GM12864 (cell line): ENCODE results near the gene BLMH.

Experiments used
- DNase-seq: peaks from one replicate; pipeline ENCODE4 v3.0.0-alpha.2; 2011; ENCODE audit warnings: low read depth
- H3K4me3 ChIP-seq: 2 replicates; pipeline ENCODE4 v1.5.1; 2011; ENCODE audit warnings: mild to moderate bottlenecking, low read depth, low read length, control low read depth
- TF ChIP-seq, protein P1 (sequence below): IDR thresholded peaks from 2 replicates; pipeline ENCODE4 v1.5.1; 2011; ENCODE audit warnings: low read depth, mild to moderate bottlenecking, moderate library complexity, low read length, control low read depth, inconsistent platforms; ENCODE audit errors: missing control alignments

The BLMH gene

DNA sequence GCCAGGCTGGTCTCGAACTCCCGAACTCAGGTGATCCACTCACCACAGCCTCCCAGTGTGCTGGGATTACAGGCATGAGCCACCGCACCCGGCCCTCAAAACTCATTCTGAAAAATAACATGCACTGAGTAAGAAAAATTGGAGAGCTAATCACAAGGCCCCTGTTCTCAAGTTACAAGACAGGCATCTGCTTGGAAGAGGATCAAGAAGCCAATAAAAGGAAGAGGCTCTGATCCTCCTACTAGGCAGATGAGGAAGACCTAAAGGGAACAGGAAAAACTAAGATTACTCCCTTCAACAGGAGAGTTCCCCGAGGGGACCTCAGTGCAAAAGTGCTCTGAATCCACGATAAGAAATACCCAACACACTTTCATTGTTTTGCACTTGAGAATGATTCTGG, 18.4 kb downstream of the BLMH start:
- no peak for DNase-seq
- TF ChIP-seq, protein P1, sequence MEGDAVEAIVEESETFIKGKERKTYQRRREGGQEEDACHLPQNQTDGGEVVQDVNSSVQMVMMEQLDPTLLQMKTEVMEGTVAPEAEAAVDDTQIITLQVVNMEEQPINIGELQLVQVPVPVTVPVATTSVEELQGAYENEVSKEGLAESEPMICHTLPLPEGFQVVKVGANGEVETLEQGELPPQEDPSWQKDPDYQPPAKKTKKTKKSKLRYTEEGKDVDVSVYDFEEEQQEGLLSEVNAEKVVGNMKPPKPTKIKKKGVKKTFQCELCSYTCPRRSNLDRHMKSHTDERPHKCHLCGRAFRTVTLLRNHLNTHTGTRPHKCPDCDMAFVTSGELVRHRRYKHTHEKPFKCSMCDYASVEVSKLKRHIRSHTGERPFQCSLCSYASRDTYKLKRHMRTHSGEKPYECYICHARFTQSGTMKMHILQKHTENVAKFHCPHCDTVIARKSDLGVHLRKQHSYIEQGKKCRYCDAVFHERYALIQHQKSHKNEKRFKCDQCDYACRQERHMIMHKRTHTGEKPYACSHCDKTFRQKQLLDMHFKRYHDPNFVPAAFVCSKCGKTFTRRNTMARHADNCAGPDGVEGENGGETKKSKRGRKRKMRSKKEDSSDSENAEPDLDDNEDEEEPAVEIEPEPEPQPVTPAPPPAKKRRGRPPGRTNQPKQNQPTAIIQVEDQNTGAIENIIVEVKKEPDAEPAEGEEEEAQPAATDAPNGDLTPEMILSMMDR = no peak
- H3K4me3 ChIP-seq = no peak overlapping the region

DNA sequence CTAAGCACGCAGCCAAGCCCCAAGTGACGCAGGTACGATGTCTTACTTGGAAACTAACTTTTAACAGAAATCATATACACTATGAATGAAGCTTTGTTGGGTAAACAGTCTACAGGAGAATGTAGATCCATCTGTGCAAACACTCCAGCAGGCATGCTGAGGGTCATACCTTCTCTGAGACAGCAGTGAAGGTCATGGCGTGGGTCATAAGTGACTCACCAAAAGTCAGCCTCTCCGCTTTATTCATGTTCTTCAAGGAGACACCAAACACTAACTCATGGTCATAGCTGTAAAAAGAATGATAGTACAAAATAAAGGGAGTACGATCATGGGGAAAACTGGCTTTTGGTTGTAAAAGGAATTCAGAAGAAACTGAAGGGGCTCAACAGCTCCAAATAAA, 20.6 kb downstream of the BLMH start:
- H3K4me3 ChIP-seq = no peak overlapping the region
- no peak for DNase-seq
- TF ChIP-seq, protein P1 = no peak

DNA sequence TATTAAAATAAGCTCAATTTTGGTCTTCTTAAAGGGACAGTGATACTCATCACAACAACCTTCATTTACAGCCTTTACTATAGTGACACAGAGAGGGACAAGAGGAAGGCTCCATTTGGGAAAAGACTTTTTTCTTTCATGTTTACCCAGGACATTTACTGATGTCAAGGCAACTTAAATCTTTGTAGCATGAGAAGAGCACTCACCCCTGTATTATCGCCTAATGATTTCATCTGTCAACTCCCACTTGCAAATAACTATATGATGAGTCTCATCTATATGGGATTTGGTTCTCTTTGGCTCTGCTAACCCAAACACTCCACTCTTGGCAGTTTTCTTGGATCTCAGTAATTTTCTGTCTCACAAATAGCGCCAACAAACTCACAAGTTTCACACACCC, 24.1 kb downstream of the BLMH start:
- DNase-seq = no peak
- H3K4me3 ChIP-seq = no peak overlapping the region
- TF ChIP-seq, protein P1 = no peak

DNA sequence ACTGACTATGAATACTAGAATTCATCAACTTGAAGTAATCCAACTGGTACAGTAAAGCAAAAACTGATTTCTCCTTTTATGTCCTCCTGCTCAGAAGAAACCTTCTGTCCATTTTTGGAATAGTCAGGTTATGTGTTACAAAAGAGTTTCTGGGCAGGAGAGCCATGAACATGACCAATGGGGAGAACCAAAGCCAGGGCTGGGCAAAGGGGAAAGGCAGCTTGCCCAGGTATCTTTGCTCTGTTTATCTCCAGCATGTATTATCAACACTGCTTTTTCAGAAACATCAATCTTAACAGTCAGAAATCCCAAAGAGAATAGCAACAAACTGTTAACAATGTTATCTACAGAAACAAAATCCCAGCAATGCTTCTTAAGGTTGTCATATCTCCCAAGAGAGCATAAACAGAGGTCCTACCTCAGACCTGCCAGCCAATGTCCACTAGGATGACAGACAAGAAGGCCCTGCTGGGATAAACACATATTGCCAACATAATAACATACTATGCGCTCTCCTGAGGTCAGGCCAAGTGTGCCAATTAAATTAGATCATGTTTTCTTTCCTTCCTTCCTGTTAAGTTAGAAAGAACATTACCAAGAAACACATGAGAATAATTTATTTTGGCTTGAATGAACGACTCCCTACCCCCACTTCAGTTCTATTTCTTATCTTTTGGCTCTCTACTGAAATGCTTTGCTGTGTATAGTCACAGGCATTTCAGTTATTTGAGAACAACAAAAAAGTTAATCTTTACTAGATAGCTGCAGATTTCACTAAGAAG, 28.0 kb downstream of the BLMH start:
- TF ChIP-seq, protein P1 = no peak
- DNase-seq = no peak
- H3K4me3 ChIP-seq = no peak overlapping the region

DNA sequence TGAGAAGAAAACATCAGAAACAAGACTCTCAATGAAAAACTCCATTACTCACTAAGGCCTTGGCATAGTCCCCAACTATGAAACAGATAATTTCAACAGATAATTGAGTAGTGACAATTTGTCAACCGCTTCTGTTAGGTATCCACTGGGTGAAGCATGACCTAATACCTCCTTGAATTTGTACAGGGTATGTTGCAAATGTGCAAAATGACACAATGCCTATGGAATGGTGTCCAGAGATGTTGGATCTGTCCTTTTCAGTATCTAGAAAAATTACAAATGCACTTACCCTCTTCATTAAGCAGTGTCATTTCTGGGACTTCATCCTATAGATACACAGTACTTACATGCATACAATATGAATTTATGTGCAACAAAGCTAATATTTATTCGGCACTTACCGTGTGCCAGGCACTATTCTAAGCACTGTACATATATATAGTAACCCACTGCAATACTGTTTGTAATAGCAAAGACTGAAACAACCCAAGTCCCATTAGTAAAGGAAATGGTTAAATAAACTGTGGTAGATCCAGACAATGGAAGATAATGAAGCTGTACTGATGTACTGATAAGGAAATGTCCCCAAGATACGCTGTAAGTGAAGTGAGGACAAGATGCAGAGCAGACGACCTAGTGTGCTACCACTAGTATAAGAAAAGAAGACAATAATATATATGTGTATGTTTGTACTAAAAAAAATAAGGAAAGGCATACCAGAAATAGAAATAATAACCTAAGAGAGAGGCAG, 34.8 kb downstream of the BLMH start:
- TF ChIP-seq, protein P1 = no peak
- DNase-seq = no peak

DNA sequence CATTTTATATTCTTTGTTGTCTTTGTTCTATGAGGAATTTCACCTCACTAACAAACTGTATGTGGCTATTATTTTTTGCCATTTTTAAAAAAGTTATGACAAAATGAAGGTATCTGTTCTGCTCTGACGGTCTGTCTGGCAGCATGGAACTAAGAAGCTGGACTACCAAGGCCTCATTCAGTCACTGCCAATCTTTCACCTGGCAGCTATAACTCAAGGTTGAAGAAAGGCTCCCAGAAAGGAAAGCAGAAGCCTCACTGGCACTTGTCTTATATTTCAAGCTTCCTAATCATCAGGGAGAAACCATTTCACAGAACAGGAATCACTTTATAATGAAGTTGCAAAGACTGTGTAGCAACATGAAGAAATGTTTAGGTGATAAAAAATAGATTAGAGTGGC, 37.6 kb downstream of the BLMH start:
- no peak for DNase-seq
- H3K4me3 ChIP-seq = no peak overlapping the region
- TF ChIP-seq, protein P1 = no peak

More for the DNA sequence above, 34.8 kb downstream of the BLMH start:
- no peak overlapping the region for H3K4me3 ChIP-seq

DNA sequence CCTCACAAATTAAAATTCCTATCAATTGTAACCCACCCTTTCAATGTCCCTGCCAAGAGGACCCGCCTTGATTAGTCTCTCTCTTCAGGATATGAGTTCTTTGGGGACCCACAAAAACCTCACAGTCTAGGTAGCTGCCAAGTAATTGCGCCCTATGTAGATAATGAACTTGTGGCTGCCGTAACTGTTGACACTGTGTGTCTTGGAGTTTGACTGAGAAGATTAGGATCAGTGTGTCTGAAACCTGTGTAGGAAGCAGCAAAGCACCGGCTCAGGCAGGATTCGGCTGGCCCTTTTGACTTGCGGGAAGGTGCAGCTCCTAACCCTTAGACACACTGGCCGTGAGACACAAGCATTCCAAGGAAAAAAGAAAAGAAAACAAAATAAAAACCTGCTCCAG, 38.4 kb downstream of the BLMH start:
- no peak overlapping the region for H3K4me3 ChIP-seq
- no peak for DNase-seq
- TF ChIP-seq, protein P1 = no peak
